ENCODE data around the gene CNP. TPM values are rescaled to one million over a fixed set of nuclear protein-coding genes. Genes with fewer than 3 reads are reported as not detected.

Gene CNP
- total RNA-seq, 2 donors from 2014 or later: 32.4 to 56.3 TPM

DNA sequence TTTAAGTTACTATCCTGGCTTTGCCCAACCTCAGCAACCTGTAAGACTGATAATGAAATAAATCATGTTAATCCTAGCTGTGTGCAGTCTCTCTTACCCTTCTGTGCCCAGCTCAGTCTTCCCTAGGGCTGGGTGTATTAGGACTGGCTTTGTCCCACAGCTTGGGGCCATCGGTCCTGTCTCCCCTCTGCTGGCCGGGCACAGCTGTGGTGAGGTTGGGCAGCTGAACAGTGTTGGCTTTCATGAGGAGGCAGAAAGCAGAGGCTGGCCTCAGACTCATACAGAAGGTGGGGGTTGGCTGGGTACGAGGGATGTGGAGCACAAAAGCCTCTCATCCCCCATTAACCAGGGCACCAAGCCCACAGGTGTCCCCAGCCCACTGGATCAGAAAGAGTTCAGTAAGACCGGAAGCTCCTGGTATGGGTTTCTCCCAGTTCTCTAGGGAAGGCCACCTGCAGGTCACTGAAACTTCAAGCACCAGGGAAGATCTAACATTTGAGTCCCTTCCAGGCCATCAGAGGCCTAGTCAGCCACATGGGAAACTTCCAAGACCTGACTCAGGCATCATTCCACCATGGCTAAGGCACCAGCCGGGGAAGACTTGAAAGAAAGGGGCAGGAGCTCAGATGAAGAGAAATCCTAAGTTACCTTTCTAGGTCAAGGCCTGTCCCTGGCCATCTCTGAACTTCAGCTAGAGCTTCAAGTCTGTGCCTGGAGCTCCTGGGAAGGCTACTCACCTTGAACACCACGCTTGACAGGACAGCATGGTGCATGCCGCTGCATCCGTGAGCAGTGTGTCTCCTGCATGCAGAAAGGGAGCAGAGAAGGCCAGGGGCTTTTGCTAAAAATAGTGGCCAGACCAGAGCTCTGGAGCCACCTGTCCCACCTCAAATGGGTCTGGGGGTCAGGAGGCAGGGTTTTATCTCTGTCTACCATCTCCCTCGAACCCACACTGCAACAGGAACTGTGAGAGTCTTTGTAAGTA lies 8.8 kb downstream of the CNP start:
- no peak overlapping the region for H3K4me3 ChIP-seq
- DNase-seq (ENCODE audit: low spot score): no peak

DNA sequence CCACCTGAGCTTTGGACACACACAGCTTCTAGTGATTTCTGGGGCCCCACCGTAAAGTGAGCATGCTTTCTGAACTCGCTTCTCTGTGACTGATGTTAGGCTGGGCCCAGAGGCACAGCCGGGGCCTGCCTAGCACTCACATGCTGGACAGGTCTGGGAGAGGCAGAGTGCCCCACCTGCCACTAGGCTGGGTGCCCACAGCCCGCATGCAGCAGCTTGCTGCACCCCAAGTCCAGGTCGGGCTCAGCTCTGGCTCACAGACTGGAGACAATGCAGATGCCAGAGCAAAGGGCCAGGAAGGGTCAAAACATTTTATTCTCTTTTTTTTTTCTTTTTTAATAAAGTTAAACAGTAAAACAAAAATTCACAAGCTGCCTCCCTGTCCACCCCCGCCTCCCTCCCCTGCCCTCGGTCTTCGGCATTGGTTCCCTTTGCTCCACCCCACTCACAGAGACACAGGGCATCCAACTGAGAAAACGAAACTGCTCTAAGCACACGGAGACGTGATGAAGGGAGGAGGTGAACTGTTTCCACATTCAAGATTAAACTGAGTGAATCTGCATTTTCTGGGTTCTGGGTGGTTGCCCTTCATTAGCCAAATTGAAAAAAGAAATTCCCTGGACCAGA lies 9.7 kb downstream of the CNP start:
- H3K36me3 ChIP-seq: peaks cover 51% of the 10 kb centered on the region
- H3K27me3 ChIP-seq (replicated peaks; ENCODE audit: insufficient read depth): no peaks in the 10 kb centered on the region
- DNase-seq (ENCODE audit: low spot score): no peak
- H3K9me3 ChIP-seq: no peaks in the 10 kb centered on the region
- no peak for ATAC-seq (ENCODE audit: insufficient number of reproducible peaks, low FRiP score, low read depth)
- H3K27ac ChIP-seq: peak overlapping the region; percentile 33 to 45
- H3K4me1 ChIP-seq (ENCODE audit: control insufficient read depth in 1 of 2, low read depth in 2 of 2): peaks cover 0 to 11% of the 10 kb centered on the region in 2 donors
- H3K4me3 ChIP-seq: peak overlapping the region; percentile 2
- TF ChIP-seq, protein P1, sequence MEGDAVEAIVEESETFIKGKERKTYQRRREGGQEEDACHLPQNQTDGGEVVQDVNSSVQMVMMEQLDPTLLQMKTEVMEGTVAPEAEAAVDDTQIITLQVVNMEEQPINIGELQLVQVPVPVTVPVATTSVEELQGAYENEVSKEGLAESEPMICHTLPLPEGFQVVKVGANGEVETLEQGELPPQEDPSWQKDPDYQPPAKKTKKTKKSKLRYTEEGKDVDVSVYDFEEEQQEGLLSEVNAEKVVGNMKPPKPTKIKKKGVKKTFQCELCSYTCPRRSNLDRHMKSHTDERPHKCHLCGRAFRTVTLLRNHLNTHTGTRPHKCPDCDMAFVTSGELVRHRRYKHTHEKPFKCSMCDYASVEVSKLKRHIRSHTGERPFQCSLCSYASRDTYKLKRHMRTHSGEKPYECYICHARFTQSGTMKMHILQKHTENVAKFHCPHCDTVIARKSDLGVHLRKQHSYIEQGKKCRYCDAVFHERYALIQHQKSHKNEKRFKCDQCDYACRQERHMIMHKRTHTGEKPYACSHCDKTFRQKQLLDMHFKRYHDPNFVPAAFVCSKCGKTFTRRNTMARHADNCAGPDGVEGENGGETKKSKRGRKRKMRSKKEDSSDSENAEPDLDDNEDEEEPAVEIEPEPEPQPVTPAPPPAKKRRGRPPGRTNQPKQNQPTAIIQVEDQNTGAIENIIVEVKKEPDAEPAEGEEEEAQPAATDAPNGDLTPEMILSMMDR (IDR thresholded peaks at IDR 0.05): no peak

More for the DNA sequence above, 8.8 kb downstream of the CNP start:
- TF ChIP-seq, protein P1 (IDR thresholded peaks at IDR 0.05): no peak
- Histone ChIP-seq H3K36me3 (peaks cover 43% of the 10 kb centered on the region), H3K4me1 (ENCODE audit: control insufficient read depth in 1 of 2, low read depth in 2 of 2) (peaks cover 0 to 19% of the 10 kb centered on the region in 2 donors), H3K27me3 (replicated peaks; ENCODE audit: insufficient read depth) (no peaks in the 10 kb centered on the region), H3K27ac (peak overlapping the region in 1 of 2 donors; percentile 45), H3K9me3 (no peaks in the 10 kb centered on the region)
- no peak for ATAC-seq (ENCODE audit: insufficient number of reproducible peaks, low FRiP score, low read depth)

DNA sequence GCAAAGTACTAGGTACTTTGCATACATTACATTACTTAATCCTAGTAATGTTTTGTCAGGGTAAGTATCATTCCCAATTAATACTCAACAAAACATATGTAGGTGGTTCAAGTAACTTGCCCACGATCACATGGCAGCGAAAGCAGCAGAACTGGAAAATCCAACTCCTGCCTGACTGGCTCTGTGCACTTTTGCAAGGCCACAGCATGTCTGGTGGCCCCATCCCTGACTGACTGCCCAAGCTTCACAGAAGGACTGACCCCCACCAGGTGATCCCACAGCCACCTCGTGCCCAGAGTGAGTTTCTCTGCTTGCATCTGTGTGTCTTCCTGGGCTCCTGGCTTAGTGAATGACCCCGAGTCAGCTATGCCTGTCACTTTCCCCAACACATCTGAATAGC lies 11.4 kb downstream of the CNP start:
- H3K4me3 ChIP-seq: no peak overlapping the region
- no peaks in the 10 kb centered on the region for H3K9me3 ChIP-seq
- H3K27ac ChIP-seq: no peak overlapping the region
- TF ChIP-seq, protein P1 (IDR thresholded peaks at IDR 0.05): no peak
- H3K27me3 ChIP-seq (replicated peaks; ENCODE audit: insufficient read depth): no peaks in the 10 kb centered on the region
- peaks cover 56% of the 10 kb centered on the region for H3K36me3 ChIP-seq
- no peak for DNase-seq (ENCODE audit: low spot score)
- no peak for ATAC-seq (ENCODE audit: insufficient number of reproducible peaks, low FRiP score, low read depth)
- H3K4me1 ChIP-seq (ENCODE audit: control insufficient read depth in 1 of 2, low read depth in 2 of 2): peaks cover 0 to 5% of the 10 kb centered on the region in 2 donors

DNA sequence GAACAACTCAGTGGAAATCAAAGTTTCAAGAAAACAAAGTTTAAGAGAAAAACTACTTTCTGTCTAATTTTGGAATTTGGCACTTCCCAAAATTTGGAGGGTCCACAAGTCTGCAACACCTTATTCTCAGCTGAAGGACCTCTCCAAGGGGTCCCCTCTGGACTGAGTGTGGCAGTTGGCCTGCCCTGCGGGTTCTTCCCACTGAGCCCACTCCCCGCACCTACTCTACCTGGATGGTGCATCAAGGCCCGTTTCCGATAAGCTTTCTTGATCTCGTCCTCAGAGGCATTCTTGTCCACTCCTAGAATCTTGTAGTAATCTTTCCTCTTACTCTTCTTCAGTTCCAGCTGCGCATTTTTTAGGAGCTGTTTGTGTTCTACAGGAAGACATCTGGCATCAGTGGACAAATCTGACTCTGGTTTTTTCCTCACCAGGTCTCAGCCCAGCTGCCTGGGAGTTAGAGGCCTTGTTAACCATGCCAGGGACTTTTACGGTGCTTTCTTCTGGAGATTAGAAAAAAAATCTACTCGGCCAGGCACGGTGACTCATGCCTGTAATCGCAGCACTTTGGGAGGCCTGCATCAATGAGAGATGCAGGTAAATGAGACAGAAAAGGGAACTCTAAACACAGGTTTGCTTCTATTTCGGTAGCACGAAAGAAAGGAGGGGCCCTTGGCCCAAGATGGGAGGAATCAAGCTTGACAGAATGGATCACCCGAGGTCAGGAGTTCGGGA lies 15.6 kb downstream of the CNP start:
- H3K9me3 ChIP-seq: no peaks in the 10 kb centered on the region
- H3K27me3 ChIP-seq (replicated peaks; ENCODE audit: insufficient read depth): no peaks in the 10 kb centered on the region
- peaks cover 51% of the 10 kb centered on the region for H3K36me3 ChIP-seq
- DNase-seq (ENCODE audit: low spot score): no peak
- no peak overlapping the region for H3K4me3 ChIP-seq
- TF ChIP-seq, protein P1 (IDR thresholded peaks at IDR 0.05): no peak
- H3K27ac ChIP-seq: no peak overlapping the region
- H3K4me1 ChIP-seq (ENCODE audit: control insufficient read depth in 1 of 2, low read depth in 2 of 2): no peaks in the 10 kb centered on the region
- no peak for ATAC-seq (ENCODE audit: insufficient number of reproducible peaks, low FRiP score, low read depth)
